GM12801 (cell line): ENCODE results near the gene ACYP1.

Source experiments
- TF ChIP-seq, protein P1 (sequence below): IDR thresholded peaks from one replicate; pipeline ENCODE4 v1.5.1; 2011; ENCODE audit warnings: control low read depth; ENCODE audit not compliant: insufficient read length; ENCODE audit errors: extremely low read depth

The ACYP1 gene

DNA sequence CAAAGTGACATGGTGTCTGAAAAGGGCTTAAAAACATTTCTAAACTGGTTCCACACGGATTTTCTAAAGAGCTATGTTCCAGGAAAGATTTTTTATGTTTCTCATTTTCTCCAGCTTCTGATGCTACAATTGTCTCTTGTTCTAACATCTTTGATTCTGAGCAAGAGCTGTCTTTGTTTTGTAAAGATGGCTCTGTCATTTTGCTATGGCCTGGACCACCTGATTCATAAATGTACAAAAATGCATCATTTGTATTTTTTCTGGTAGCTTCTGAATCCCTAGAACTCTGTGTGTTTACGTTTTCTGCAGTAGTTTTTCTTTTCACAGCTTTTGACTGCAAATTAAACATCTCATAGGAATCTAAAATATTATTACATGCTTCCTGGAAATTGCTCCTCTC is 15.7 kb downstream of the ACYP1 start:
- TF ChIP-seq, protein P1, sequence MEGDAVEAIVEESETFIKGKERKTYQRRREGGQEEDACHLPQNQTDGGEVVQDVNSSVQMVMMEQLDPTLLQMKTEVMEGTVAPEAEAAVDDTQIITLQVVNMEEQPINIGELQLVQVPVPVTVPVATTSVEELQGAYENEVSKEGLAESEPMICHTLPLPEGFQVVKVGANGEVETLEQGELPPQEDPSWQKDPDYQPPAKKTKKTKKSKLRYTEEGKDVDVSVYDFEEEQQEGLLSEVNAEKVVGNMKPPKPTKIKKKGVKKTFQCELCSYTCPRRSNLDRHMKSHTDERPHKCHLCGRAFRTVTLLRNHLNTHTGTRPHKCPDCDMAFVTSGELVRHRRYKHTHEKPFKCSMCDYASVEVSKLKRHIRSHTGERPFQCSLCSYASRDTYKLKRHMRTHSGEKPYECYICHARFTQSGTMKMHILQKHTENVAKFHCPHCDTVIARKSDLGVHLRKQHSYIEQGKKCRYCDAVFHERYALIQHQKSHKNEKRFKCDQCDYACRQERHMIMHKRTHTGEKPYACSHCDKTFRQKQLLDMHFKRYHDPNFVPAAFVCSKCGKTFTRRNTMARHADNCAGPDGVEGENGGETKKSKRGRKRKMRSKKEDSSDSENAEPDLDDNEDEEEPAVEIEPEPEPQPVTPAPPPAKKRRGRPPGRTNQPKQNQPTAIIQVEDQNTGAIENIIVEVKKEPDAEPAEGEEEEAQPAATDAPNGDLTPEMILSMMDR = no peak

DNA sequence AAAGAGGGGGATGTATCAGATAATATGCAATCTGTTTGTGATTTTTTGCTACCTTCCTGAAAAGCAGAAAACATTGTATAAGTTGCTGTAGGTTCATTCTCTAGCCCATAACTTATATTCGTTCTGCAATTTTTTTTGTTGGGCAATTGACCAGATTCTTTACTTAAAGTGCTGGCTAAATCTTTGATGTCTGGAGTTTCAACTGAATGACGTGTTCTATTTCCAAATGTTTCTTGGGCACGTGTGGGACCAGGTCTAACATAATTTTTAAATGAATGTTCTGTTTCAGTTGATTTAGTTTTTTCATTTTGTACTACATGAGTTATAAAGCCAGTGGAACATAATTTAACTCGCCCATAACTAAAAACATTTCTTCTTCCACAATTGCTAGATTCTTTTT is 16.3 kb downstream of the ACYP1 start:
- TF ChIP-seq, protein P1 = no peak

DNA sequence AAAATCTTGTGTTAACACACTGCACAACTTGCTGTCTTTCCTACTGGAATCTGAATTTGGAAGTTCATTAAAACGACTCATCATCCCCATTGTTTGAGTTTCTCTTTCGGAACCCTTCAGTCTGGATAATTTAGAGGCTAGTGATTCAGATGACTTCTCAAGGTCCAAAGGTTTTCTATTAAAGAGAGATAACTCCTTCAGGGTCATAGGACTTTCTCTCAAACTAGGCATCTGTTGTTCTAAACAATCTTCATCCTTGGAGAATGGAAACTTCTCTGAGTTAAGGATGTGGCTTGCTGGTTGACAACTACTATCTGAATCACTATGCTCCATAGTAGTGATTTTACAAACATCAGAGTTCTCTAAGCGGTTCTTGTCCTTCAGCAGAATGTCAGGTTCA is 16.9 kb downstream of the ACYP1 start:
- TF ChIP-seq, protein P1 = no peak

DNA sequence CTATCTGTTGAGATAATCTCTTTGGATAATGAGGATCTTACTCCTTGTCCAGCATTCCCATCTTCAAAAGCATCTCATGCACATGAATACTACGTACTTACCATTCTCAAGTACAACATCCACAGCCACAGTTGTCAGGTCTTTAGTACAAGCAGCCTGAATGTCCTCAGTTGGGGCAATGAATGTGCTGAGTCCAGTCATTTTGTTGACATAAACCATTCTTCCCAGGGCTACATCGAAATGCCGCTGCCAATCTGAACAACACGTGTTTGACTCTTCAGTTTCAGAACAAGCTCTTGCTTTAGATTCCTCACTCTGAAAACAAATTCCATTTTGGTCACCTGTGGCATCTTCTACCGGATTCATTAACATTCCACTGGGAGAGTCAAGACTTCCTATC is 17.5 kb downstream of the ACYP1 start:
- TF ChIP-seq, protein P1 = no peak

DNA sequence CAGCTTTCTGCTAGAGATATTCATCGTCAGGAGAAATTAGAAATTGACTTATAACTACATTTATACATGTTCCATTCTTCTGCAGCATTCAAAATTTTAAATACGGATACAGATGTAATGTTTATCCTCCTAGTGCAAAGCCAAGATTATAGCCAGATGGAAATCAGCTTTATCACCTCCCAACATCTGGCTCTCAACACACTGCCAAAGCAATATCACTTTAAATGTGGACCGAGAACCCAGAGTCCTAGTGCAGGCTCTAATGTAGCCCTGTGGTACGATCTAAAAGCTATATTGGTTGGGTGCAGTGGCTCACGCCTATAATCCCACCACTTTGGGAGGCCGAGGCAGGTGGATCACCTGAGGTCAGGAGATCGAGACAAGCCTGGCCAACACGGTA is 19.1 kb downstream of the ACYP1 start:
- TF ChIP-seq, protein P1 = no peak

DNA sequence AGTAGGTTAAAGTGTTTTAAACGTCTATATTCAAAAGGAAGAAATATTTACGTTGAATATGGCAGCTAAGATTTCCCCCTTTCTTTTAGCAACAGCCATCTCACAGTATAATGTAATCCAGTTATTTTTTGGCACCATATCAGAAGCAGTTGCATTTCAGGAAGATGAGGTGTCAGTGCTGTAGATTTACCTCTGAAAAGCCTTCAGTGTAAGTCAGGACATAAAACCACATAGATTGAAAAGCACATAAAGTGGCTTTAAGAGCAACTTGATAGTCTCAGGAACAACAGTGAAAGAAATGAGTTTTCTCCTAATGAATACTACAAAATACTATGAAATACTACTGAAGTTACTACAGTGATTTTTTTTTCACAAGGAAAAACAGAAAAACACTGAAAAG is 19.5 kb downstream of the ACYP1 start:
- TF ChIP-seq, protein P1 = no peak

DNA sequence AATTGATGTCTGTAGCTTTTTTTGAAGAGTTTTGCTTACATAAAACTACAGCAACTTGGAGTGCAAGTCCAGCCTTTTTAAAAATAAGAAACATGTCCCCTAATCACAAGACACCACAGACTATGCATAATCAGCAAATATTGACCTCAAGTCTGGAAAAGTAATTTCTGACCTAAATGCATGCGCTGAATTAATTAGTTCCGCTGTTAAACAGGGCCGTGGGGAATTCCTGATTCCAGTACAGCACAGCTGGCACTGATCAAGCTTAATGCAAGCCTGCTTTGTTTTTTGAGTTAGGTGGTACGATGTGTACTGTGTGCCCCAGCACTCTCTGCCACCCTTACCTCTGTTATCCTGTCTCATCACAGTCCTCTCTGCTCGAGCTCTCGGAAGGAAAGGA is 21.8 kb downstream of the ACYP1 start:
- TF ChIP-seq, protein P1 = no peak

DNA sequence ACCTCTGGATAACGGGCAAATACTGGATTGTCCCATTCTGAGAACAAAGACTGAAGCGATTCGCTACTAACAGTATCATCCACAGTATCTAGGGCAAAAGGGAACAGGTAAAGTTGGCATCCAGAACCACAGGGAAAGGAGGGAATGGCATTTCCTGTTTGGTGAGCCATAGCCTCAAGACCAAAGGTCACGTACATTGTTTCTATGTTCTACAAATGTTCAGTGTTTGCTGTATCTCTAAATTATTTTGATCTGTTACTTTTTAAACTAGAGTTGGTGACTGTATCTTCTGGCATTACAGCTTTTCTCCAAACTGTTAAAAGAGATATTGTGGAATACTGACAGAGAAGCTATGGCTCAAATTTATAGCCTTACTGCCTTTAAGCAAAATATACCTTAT is 22.2 kb downstream of the ACYP1 start:
- TF ChIP-seq, protein P1 = no peak
